NCI-H460 (cell line): Measurements from ENCODE around the gene FAM184B. TPM values are rescaled to one million over a fixed set of nuclear protein-coding genes. Genes with fewer than 3 reads are reported as not detected.
A peak's percentile ranks its signal among the peaks of the same experiment; 100 is the strongest.

Source experiments
- DNase-seq: peaks from one replicate; pipeline ENCODE4 v3.0.0-alpha.2; 2016; ENCODE audit warnings: low read depth; ENCODE audit errors: extremely low read depth
- total RNA-seq: library from RNA; depleted of rRNA; stranded (reverse); fragments of >200 nt; shearing (Covaris generic); gene quantifications from 2 replicates; pipeline ENCODE4 v1.2.3, GENCODE V29; 2014; rRNA removed

FAM184B gene
- total RNA-seq, 1 experiment from 2014 or later: 0.02 TPM

DNA sequence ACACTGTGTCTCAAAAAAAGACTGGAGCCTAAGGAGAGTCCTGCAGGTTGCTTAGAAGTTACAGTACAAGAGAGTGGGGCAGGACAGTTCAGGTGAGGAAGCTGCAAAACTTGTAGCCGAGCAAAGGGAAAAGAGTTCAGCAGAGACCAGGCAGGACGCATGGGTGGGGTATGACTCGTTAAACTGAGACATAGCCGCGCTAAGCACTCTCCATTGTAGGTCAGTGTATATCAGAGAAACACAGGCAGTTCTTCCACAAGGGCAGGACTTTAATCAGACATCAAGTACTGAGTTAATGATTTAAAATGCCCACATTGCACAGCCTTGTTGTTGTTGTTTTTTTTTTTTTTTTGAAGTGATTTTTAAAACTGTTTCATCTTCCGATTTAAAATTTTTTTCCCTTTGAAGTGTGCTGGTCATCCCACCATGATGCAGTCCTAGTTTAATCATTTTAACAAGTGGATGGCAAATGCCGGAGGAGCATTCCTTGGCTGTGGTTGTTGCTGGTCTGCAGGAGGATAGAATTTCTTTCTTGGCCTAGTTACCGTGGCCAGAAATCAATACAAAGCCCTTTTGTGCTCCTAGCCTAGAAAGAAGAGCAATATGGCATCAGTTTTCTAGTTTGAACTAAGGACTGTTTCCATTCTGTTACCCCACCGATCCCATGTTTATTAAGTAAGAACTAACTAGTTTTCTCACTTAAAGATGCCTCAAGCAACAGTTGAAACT is 194.2 kb downstream of the FAM184B start:
- DNase-seq: peak; percentile 58

DNA sequence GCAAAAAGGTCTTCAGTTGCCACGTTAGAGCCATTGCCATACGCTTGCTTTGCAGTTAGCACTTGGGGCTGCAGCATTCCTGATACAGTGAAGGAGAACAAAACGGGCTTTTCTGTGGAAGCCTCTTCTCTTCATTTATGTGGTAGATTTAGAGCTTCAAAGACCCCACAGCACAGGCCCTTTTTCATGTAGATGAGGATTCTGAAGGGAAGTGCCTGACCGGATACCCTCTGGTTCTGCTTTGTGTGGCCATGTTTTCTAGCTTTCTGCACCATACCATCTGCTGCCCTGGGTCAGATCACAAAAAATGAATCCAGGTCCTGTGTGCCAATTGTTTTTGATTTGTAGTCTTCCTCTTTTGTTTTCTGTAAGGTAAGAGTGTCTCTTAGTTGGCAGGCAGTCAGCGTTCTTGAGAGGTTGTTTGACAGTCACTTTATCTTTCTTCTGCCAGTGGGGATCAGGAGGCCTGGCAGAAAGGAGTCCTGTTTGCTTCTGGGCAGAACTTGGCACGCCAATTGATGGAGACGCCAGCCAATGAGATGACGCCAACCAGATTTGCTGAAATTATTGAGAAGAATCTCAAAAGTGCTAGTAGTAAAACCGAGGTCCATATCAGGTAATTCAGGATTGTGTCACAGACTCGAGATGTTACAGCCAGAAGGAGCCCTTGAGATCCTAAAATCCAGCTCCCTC is 196.8 kb downstream of the FAM184B start:
- DNase-seq: no peak

DNA sequence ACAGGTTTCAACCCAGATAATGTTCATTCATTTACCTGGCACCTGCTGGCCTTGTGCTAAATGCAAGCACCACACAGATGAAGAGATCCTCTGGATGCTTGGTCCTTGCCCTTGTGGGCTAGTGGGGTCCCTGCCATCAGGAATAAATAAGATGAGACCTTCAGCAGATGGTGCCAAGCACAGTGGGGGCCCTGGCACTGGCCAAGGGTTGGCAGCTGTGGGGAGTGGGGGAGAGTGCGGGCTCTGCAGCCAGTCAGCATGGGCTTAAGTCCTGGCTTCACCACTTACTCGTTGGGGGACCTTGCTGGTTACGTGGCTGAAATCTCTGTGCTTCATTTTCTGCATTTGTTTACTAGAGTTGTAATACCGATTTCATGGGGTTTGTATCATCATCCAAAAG is 197.5 kb downstream of the FAM184B start:
- no peak for DNase-seq

DNA sequence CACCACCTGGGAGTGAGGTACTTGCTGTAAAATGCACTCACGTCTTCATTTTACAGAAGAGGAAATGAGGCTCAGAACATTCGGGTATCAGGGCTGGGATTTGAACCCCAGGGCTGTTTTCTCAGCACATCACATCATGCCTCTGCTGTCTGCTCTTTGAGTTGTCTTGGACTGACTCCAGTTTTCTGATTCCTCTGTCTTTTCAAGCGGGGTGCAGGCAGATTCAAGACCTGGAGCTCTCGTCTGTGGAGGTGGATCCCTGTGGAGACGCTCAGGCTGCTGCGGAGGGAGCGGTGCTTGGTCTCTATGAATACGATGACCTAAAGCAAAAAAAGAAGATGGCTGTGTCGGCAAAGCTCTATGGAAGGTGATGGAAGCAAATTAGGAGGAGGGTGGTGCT is 198.1 kb downstream of the FAM184B start:
- no peak for DNase-seq

DNA sequence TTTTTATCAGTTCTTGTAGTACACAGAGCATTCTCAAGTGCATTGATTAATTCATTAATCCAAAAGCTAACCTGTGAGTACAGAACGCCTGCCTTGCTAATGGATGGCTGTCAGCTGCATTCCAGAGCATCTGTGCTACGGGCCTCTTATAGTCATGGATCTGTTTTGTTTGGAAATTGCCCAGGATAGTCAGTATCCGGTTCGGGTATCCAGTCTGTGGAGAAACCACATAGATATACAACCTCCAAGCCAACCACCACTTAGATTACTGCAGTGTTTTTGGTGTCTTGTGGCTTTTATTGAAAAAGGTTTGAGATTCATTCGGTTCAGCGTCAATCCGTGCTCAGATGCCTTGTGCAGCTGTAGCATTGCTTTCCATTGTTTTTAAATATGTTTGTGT is 200.5 kb downstream of the FAM184B start:
- no peak for DNase-seq

Other genes with a start within 250 kb of the FAM184B start
- gene LAP3, start 204.4 kb downstream of the FAM184B start, total RNA-seq: 60.4 and 63.8 TPM in 2 replicates
- 7.4 and 9.2 TPM in 2 replicates for gene MED28, start 167.0 kb downstream of the FAM184B start, total RNA-seq
- gene DCAF16, start 29.1 kb upstream of the FAM184B start, total RNA-seq: 27.1 and 30.2 TPM in 2 replicates
- gene NCAPG, start 29.4 kb upstream of the FAM184B start, total RNA-seq: 44.1 and 44.2 TPM in 2 replicates
- 12.8 and 16.7 TPM in 2 replicates for gene LCORL, start 240.1 kb upstream of the FAM184B start, total RNA-seq